ENCODE measurements around the gene PTCH1.

The PTCH1 gene

GRCh38 chr9:95516734-95517558 is at the start of gene PTCH1:
Gene PTCH1 (minus strand): TSS chr9:95516971.
- DNase-seq (ENCODE audit: low read depth, low spot score): peak; percentile 91

- no peak for DNase-seq (ENCODE audit: low read depth, low spot score)
Measured at GRCh38 chr9:95565982-95566381, 49.2 kb upstream of the PTCH1 start.

GRCh38 chr9:95561913-95562312 is 45.1 kb upstream of the PTCH1 start:
- DNase-seq (ENCODE audit: low read depth, low spot score): no peak

GRCh38 chr9:95557142-95557541 is 40.4 kb upstream of the PTCH1 start:
- no peak for DNase-seq (ENCODE audit: low read depth, low spot score)

DNA sequence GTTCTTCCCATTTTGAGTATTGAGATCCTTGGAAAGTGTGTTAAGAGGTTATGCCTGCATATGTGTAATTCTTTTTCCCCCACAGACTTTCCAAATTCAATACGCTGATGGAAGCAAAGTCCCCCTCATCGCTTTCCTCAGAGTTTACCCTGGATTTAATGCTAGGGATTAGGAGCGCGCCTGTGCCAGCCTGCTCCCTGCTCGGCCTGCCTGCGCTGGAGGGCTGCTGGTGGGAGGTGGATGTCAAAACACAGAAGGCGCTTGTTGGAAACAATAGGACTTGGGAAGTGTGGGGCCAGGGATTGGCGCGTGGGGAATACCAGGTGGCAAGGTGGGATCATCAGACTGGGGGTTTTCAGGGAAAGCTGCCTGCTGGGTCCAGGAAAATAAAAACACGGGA is 39.8 kb upstream of the PTCH1 start:
- DNase-seq (ENCODE audit: low read depth, low spot score): no peak

- DNase-seq (ENCODE audit: low read depth, low spot score): peak; percentile 65
Measured at GRCh38 chr9:95552814-95553546, 36.2 kb upstream of the PTCH1 start.

- no peak for DNase-seq (ENCODE audit: low read depth, low spot score)
Measured at GRCh38 chr9:95552255-95552654, 35.5 kb upstream of the PTCH1 start.

DNA sequence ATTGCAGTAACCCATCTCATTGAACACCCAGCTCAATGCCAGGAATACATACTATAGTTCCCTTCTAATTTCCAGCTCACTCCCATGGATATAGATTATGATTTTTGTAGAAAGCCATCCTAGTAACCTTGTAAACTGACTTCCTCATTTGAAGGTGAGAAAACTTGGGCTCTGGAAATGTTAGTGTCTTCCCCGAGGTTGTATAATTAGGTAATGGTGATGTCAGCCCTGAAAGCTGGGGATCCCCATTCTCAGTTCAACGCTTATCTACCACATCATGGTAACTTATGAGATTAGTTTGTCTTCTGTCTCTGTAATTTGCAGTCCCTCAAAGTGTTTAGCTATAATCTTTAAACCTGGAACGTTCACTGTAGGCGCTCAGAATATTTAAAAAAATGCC is 34.6 kb upstream of the PTCH1 start:
- no peak for DNase-seq (ENCODE audit: low read depth, low spot score)

- no peak for DNase-seq (ENCODE audit: low read depth, low spot score)
Measured at GRCh38 chr9:95545831-95546567, 29.2 kb upstream of the PTCH1 start.

GRCh38 chr9:95533996-95534680 is 17.4 kb upstream of the PTCH1 start:
- DNase-seq (ENCODE audit: low read depth, low spot score): no peak

DNA sequence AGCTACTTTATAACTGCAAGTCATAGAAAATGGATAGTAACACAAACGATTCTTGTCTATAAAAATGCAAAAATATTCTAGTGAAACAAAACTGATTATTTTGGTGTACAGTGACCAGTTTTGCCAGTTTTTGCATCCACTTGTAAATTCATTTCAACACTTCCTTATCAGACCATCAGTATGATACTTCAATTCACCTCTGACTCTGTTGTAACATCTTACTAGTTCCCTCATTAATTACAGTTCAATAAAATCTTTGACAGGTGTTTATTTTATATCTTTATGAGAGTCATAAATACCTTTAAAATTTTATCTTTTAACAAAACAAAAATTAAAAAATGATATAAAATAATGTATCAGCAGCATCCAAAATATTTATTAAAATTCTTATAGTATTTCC is 13.1 kb upstream of the PTCH1 start:
- DNase-seq (ENCODE audit: low read depth, low spot score): no peak

DNA sequence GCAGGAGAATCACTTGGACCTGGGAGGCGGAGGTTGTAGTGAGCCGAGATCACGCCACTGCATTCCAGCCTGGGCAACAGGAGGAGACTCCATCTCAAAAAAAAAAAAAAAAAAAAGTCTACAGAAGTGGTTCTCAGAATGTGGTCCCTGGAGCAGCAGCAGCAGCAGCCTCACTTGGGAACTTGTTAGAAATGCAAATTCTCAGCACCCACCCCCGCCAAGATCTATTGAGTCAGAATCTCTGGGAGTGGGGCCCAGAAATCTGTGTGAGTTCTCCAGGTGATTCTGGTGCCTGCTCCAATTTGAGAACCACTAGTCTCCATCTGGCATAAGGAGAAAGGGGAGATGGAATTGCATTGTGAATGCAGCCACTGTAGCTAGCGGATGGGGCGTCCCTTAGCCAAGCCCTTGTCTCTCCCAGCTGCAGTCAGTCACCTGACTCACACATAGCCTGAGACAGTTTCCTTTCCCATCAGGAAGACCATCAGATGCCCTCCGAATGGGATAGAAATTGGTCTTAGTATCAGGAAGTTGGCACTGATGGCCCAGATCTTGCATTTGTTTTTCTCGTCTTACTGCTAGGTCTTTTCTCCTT is 12.2 kb upstream of the PTCH1 start:
- no peak for DNase-seq (ENCODE audit: low read depth, low spot score)

GRCh38 chr9:95522871-95523370 is 6.2 kb upstream of the PTCH1 start:
- DNase-seq (ENCODE audit: low read depth, low spot score): peak; percentile 85

- DNase-seq (ENCODE audit: low read depth, low spot score): no peak
Measured at GRCh38 chr9:95521699-95522098, 4.9 kb upstream of the PTCH1 start.

DNA sequence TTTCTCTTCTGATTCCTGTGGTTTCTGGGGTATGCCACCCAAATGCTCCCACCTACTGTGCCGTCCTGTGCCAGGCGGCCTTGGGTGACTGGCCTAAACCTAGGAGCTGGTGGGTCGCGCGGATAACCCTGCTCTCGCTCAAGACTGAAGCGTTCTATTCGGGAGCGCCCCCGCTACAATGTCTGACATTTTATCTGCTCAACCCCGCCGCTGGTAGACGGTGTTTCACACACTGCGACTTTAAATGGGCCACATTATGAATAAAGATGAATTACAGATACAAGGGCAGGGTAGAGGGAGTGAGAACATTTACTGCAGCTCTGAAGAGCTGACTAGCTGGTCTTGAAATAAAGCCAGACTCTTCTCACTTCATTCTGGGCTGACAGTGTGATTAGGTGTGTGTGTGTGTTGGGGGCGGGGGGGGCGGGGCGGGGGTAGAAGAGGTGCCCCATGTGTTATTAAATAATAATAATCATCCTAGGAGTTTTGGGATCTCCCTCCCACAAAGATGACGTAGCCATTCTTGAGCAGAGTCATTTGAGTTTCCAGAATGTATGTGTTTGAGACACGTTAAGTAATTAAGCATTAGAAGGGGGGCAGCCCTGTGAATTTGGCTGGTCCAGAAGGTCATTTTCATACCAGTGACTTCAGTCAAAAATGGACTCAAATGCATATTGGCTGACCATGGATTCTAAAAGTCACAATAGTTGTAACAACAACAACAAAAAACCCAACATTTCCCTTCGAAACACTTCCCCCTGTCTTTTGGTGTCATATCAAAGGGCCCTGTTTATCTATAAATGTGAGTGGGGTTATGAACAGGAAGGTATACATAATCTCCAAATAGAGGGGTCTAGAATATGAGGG is 1.0 kb upstream of the PTCH1 start:
- no peak for DNase-seq (ENCODE audit: low read depth, low spot score)

DNA sequence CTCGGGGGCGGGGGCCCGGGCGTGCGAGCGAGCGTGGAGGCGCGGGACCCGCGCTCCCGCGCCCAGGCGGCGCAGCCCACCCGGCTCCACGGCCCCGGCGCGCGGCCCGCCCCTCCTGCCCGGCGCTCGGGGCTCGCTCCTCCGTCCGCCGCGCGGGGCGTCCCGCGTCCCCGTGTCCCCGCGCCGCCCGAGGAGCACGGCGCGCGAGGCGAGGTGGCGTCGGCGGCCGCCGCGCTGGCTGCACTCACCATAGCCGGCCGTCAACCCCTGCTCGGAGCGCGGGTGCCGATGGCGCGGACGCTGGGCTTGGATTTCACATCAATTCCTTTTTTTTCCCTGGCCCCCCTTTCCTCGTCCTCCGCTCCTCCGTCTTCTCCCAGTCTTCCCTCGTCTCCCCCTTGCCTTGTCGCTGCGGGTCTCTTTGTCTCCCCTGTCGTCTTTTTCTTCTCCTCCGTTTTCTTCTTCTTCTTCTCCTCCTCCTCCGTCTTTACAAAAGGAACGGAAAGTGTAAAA is 494 bp downstream of the PTCH1 start:
- DNase-seq (ENCODE audit: low read depth, low spot score): no peak

- peak; percentile 67 for DNase-seq (ENCODE audit: low read depth, low spot score)
Measured at GRCh38 chr9:95515272-95516113, 1.3 kb downstream of the PTCH1 start.

- DNase-seq (ENCODE audit: low read depth, low spot score): no peak
Measured at GRCh38 chr9:95514342-95514741, 2.4 kb downstream of the PTCH1 start.

GRCh38 chr9:95513711-95514110 is 3.1 kb downstream of the PTCH1 start:
- DNase-seq (ENCODE audit: low read depth, low spot score): no peak

All from ELF-1 (cell line).